Measurements from ENCODE around the gene SH3BP2.

- no peak for TF ChIP-seq POLR2A (IDR thresholded peaks at IDR 0.05)
- no peak for TF ChIP-seq CTCF (IDR thresholded peaks at IDR 0.05)
Observed at GRCh38 chr4:2827874-2828751, 35.2 kb downstream of the SH3BP2 start.

Data from Peyer's patch (tissue), 4 donors.